Loucy (cell line): Measurements from ENCODE around the gene PPP1R27.

Experiments
- CTCF ChIP-seq: fragments of 200-600 bp; sonication (generic); conservative IDR thresholded peaks from 2 replicates; pipeline ENCODE4 v1.5.1; 2014; ENCODE audit warnings: mild to moderate bottlenecking, antibody characterized with exemption, low read length
- EZH2phosphoT487 ChIP-seq: fragments of 200-600 bp; IDR thresholded peaks from 2 replicates; pipeline ENCODE4 v1.6.1; 2018; ENCODE audit warnings: antibody characterized with exemption, mild to moderate bottlenecking, moderate library complexity, borderline replicate concordance

GRCh38 chr17:81868674-81869220 lies 33.9 kb upstream of the PPP1R27 start:
- no peak for TF ChIP-seq CTCF
- no peak for TF ChIP-seq EZH2phosphoT487
